ENCODE results near the gene FSTL5. TPM values are rescaled to one million over a fixed set of nuclear protein-coding genes. Genes with fewer than 3 reads are reported as not detected.

Gene FSTL5
- total RNA-seq, 3 donors from 2014 or later (not counting 1 experiment from before 2014, with no cell fraction given), result not detected

DNA sequence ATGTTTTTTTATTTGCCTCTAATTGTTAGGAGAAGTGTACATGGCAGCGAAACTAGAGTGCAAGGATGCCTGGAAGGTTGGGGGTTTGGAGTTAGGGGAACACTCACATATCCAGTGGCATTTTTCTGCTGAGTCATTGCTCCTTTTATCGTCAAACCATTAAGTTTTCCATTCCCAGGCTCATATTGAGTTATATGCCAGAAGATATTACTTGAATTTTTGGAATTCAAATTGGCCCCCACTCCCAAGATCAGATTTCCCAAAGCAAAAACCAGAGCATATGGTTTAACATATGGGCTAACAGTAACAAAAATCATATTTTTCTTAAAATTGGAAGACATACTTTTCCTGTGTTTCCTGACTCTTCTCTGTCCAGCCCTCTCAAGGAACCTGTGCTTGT lies 152.7 kb downstream of the FSTL5 start:
- Histone ChIP-seq H3K4me1 (ENCODE audit: control insufficient read depth, insufficient read depth, low read length) (no peaks in the 10 kb centered on the region), H3K36me3 (ENCODE audit: control insufficient read depth, insufficient read depth, low read length) (no peaks in the 10 kb centered on the region), H3K9me3 (ENCODE audit: control insufficient read depth, insufficient read depth, low read length) (no peaks in the 10 kb centered on the region), H3K27ac (ENCODE audit: low read length) (no peak overlapping the region), H3K27me3 (ENCODE audit: control insufficient read depth, insufficient read depth, low read length) (no peaks in the 10 kb centered on the region), H3K4me3 (ENCODE audit: low read length) (no peak overlapping the region)
- Mint-ChIP-seq H3K4me1 (no peaks in the 10 kb centered on the region), H3K36me3 (no peaks in the 10 kb centered on the region), H3K9me3 (peaks cover 11 to 13% of the 10 kb centered on the region in 2 donors), H3K27me3 (ENCODE audit: low read depth in 2 of 2) (no peaks in the 10 kb centered on the region), H3K4me3 (no peak overlapping the region), H3K27ac (no peak overlapping the region)
- DNase-seq (no peak), ATAC-seq (no peak)
- TF ChIP-seq, protein P1, sequence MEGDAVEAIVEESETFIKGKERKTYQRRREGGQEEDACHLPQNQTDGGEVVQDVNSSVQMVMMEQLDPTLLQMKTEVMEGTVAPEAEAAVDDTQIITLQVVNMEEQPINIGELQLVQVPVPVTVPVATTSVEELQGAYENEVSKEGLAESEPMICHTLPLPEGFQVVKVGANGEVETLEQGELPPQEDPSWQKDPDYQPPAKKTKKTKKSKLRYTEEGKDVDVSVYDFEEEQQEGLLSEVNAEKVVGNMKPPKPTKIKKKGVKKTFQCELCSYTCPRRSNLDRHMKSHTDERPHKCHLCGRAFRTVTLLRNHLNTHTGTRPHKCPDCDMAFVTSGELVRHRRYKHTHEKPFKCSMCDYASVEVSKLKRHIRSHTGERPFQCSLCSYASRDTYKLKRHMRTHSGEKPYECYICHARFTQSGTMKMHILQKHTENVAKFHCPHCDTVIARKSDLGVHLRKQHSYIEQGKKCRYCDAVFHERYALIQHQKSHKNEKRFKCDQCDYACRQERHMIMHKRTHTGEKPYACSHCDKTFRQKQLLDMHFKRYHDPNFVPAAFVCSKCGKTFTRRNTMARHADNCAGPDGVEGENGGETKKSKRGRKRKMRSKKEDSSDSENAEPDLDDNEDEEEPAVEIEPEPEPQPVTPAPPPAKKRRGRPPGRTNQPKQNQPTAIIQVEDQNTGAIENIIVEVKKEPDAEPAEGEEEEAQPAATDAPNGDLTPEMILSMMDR (IDR thresholded peaks at IDR 0.05), result no peak
- 76% methylated on average over 2 of the region's 2 CpGs for WGBS (ENCODE audit: insufficient coverage)
- intact Hi-C loops (cut with micrococcal nuclease), result no loop called here

DNA sequence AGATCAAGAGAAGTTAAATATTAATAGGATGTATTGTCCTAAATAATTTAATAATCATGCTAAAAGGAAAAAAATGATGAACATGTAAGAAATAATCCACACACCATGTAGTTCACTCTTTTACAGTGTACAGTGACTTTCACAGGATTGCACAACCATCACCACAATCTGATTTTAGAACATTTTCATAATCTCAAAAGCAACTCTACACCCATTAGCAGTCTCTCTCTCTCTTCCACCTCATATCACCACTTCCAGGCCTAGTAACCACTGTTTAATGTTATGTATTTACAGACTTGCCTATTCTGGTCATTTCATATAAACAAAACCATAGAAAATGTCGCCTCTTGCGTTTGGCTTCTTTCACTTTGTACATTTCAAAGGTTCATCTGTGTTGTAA lies 153.4 kb downstream of the FSTL5 start:
- 100% methylated on average over 2 of the region's 2 CpGs for WGBS (ENCODE audit: insufficient coverage)
- TF ChIP-seq, protein P1 (IDR thresholded peaks at IDR 0.05), result no peak

DNA sequence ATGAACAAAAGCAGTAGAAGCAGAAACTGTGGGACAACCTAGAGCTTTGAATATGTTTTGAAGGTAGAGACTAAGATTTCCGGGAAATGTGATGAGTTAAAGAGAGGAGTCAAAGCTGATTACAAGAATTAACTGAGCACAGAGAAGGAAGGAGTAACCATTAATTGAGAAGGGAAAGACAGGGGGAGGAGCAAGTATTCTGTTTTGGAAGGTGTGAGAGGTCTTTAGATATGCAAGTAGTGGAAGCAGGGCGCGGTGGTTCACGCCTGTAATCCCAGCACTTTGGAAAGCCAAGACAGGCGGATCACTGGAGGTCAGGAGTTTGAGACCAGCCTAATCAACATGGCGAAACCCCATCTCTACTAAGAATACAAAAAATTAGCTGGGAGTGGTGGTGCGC lies 171.5 kb downstream of the FSTL5 start:
- Histone ChIP-seq H3K36me3 (ENCODE audit: control insufficient read depth, insufficient read depth, low read length) (no peaks in the 10 kb centered on the region), H3K4me3 (ENCODE audit: low read length) (no peak overlapping the region), H3K27ac (ENCODE audit: low read length) (no peak overlapping the region), H3K27me3 (ENCODE audit: control insufficient read depth, insufficient read depth, low read length) (no peaks in the 10 kb centered on the region), H3K9me3 (ENCODE audit: control insufficient read depth, insufficient read depth, low read length) (no peaks in the 10 kb centered on the region), H3K4me1 (ENCODE audit: control insufficient read depth, insufficient read depth, low read length) (no peaks in the 10 kb centered on the region)
- Mint-ChIP-seq H3K4me3 (no peak overlapping the region), H3K27ac (no peak overlapping the region), H3K27me3 (ENCODE audit: low read depth in 2 of 2) (no peaks in the 10 kb centered on the region), H3K9me3 (peaks cover 14 to 31% of the 10 kb centered on the region in 2 donors), H3K4me1 (no peaks in the 10 kb centered on the region), H3K36me3 (peaks cover 15% of the 10 kb centered on the region)
- intact Hi-C loops (cut with micrococcal nuclease), result no loop called here
- ATAC-seq, result no peak
- no peak for DNase-seq
- 88% methylated on average over 7 of the region's 7 CpGs for whole genome bisulfite sequencing (ENCODE audit: insufficient coverage)
- TF ChIP-seq, protein P1 (IDR thresholded peaks at IDR 0.05), result no peak

More for the DNA sequence above, 153.4 kb downstream of the FSTL5 start:
- no peak overlapping the region for H3K27ac Mint-ChIP-seq
- no peaks in the 10 kb centered on the region for H3K27me3 Mint-ChIP-seq (ENCODE audit: low read depth in 2 of 2)
- no peaks in the 10 kb centered on the region for H3K36me3 ChIP-seq (ENCODE audit: control insufficient read depth, insufficient read depth, low read length)
- H3K4me3 Mint-ChIP-seq, result no peak overlapping the region
- no peaks in the 10 kb centered on the region for H3K27me3 ChIP-seq (ENCODE audit: control insufficient read depth, insufficient read depth, low read length)
- ATAC-seq, result no peak
- H3K9me3 Mint-ChIP-seq, result peaks cover 9% of the 10 kb centered on the region in 2 donors
- no peaks in the 10 kb centered on the region for H3K4me1 ChIP-seq (ENCODE audit: control insufficient read depth, insufficient read depth, low read length)
- no peak overlapping the region for H3K27ac ChIP-seq (ENCODE audit: low read length)
- H3K4me3 ChIP-seq (ENCODE audit: low read length), result no peak overlapping the region
- intact Hi-C loops (cut with micrococcal nuclease), result no loop called here
- H3K9me3 ChIP-seq (ENCODE audit: control insufficient read depth, insufficient read depth, low read length), result no peaks in the 10 kb centered on the region
- no peaks in the 10 kb centered on the region for H3K36me3 Mint-ChIP-seq
- H3K4me1 Mint-ChIP-seq, result no peaks in the 10 kb centered on the region
- DNase-seq, result no peak

DNA sequence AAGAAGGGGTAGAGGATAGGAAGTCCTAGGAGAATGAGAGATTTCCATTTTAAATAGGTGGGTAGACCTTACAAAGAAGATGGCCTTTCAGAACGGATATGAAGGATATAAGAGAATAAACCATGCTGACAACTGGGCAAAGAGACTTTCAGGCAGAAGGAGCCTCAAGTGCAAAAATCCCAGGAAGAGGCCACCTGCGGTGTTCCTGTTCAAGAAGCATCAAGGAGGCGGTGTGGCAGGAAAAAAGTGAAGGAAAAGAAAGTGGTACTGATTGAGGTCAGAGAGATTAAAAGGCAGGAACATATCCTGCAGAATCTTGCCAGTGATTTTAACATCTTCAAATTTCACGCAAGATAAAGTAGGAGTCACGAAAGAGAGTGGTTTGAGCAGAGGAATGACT lies 172.0 kb downstream of the FSTL5 start:
- Histone ChIP-seq H3K9me3 (ENCODE audit: control insufficient read depth, insufficient read depth, low read length) (no peaks in the 10 kb centered on the region), H3K4me1 (ENCODE audit: control insufficient read depth, insufficient read depth, low read length) (no peaks in the 10 kb centered on the region), H3K27me3 (ENCODE audit: control insufficient read depth, insufficient read depth, low read length) (no peaks in the 10 kb centered on the region), H3K27ac (ENCODE audit: low read length) (no peak overlapping the region), H3K4me3 (ENCODE audit: low read length) (no peak overlapping the region), H3K36me3 (ENCODE audit: control insufficient read depth, insufficient read depth, low read length) (no peaks in the 10 kb centered on the region)
- intact Hi-C loops (cut with micrococcal nuclease), result no loop called here
- no peak for DNase-seq
- WGBS (ENCODE audit: insufficient coverage), result 82% methylated on average over 5 of the region's 5 CpGs
- Mint-ChIP-seq H3K9me3 (peaks cover 14 to 34% of the 10 kb centered on the region in 2 donors), H3K27me3 (ENCODE audit: low read depth in 2 of 2) (no peaks in the 10 kb centered on the region), H3K36me3 (peaks cover 15% of the 10 kb centered on the region), H3K4me1 (no peaks in the 10 kb centered on the region), H3K4me3 (no peak overlapping the region), H3K27ac (no peak overlapping the region)
- TF ChIP-seq, protein P1 (IDR thresholded peaks at IDR 0.05), result no peak
- no peak for ATAC-seq
